ENCODE measurements around the gene MAPK4.
"Not testable (repeated sequence)": the region's sequence is repeated elsewhere in the genome, so short reads cannot be mapped to it uniquely, and the experiment has no call there.

Gene MAPK4

DNA sequence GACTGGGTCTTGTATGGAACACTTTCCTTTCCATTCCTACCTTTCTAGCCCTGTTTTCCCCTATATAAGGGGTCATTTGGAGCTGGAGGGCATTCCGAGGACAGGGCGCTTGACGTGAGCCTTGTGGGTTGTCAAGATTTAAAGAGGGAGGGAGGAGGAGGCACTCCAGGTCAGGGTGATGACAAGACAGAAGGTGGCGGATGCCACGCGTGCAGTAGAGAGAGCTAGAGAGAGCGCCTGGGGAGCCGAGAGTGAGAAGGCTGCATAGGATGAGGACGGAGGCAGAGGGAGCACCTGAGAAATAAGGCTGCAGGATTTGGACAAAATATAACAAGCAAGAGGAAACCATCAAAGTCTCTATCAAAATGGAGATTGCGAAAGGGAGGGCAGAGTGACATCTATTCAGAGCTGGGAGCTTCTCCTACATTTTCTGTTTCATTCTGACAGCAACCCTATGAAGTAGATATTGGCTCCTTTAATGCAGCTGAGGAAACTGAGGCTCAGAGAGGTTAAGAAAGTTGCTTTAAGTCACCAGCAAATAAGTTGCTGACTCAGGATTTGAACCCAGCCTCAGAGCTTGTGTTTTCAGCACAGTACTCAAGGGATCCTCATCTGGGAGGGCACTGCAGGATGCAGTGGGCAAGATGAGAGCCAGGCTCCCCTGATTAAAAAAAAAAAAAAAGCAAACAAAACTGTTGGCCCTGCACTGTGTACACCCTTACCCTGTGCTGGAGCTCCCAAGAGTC is 135.7 kb downstream of the MAPK4 start:
- DNase-seq, result no peak

DNA sequence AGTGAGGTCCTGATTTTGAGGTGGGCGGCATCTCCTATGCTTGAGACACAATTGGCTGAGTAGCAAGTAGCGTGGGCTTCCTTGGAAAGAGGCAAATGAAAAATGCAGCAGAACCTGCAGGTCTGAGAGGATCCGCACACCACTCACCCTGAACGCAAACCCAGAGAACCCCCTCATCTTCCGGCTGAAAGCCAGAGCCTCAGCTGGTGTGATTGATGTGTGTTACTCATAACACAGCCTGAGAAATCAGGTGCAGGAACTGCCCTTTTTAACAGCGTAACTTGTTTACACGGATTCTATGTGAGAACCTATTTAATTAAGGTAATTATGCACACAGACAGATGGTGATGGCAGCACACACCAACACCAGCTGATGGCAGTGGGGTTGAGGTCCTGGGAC is 136.5 kb downstream of the MAPK4 start:
- no peak for DNase-seq

DNA sequence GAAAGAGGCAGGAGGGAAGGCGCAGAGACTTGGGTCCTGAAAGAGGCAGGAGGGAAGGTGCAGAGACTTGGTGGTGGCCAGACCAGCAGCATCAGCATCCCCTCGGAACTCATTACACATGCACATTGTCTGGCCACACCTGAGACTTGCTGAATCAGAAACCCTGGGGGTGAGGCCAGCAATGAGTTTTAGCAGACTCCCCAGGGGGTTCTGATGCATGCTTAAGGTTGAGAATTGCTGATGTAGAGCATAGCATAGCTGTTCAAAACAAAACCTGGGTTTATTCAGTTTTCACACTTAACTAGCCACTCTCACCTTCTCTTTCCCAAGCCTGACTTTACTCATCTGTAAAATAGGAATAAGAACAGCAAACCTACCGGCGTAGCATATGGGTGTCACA is 137.0 kb downstream of the MAPK4 start:
- no peak for DNase-seq

DNA sequence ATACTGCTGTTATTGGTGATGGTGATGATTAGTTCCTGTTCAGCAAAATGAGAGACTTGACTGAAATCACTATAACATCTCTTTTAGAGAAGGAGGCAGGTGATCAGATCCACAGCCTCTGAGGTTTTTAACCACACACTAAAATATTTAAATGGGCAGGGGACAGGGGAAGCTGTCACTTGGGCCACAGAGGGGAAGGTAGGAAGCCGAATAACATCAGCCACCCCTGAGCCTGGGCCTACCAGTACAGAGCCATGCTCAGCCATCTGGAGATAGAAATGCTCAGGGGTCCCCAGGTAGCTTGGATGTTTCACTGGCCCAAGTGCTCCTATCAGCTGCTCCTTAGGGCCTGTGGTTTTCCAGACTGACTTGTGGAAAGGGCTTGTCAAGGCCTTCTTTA is 137.6 kb downstream of the MAPK4 start:
- no peak for DNase-seq

DNA sequence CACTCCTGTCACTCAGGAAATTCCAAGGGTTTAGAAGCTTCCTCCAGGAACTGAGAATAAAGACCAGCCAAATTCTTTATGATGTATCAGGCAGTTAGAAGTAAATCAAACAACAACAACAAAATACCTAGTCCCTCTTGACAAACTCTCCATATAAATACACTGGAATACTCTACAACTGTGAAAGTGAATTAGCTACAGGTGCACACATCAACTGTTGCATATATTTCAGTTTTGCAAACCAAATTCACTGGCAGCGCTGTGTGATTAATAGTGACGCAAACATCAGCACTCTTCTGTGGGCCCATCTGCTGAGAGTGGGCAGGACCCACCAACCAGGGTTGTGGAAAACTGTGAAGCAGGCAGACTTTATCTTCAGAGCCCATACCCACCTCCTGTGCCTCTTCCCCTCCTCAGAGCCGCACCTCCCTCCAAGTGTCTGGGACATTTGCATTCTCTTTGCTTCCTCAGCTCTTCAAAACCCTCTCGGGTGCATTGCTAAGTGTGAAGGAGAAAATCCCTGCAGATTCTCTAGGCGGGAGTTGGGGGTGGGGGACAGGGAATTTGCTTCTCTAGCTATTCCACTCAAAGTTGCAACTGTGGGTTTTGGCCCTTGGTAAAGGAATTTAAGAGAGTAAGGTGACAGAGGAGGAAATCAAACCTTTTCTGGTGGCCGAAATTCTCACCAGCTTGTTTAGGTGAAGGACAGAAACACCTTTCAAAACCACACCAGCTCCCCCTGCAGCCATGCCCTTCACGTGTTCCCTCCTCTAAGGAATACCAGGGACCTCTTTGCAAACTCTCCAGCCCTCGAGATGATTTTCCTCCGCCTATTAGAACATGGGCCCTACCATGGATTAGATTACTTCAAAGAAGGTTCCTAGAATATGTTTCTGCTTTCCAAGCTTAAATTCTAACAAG is 140.6 kb downstream of the MAPK4 start:
- DNase-seq, result no peak

DNA sequence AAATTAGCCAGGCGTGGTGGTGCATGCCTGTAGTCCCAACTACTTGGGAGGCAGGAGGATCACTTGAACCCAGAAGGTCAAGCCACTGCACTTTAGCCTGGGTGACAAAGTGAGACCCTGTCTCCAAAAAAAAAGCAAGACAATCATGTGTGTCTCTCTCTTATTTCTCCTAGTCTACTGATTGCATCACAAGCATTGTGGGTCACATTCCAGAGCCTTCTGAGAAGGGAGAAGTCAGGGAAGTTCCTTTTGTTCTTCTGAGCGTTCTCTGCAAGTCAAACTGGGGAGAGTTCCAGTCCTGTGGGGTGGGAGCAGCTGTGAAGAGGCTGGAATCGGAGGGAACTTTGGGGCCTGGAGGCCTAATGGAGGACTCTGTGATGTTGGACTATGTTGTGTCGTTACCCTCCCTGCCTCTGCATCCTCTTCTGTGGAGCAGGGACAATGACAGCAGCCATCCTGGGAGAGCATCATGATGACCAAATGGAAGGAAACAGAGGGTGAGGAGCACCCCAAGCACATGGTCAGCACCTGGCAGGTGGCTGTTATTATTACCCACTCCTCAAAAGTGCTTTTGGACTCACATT is 144.6 kb downstream of the MAPK4 start:
- no peak for DNase-seq

DNA sequence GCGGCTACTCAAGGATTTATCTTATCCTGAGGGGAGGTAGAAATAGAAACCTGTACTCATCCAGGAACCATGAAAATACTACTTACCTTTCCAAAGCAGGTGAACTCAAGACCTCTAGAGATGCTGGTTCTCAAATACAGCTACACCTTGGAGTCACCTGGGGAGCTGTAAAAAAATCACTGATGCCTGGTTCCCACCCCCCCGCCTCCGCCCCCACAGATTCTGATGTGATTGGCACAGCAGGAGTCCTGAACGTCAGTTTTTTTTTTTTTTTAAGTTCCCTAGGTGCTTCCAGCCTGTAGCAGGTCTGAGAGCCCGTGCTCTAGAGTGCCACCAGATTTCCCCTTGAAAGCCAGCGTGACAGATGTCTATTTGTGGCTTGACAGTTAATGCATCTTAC is 146.3 kb downstream of the MAPK4 start:
- DNase-seq, result no peak

DNA sequence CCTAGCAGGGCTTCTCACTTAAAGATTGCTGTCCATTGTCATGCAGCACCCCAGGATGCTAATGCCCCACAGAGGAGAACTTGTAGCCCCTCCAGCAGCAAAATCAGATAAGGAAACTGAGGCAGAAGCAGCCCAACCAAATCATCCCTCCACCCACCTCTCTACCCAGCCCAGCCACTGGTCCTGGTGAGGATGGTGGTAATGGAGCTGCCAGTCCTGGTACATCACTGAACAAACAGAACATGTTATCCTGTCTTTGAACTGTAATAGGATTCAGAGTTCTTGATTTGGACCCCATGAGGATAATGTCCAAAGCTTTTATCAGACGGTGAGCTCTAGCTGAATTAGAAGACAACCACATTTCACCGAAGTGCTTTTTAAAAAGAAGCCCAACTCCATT is 146.8 kb downstream of the MAPK4 start:
- DNase-seq, result no peak

DNA sequence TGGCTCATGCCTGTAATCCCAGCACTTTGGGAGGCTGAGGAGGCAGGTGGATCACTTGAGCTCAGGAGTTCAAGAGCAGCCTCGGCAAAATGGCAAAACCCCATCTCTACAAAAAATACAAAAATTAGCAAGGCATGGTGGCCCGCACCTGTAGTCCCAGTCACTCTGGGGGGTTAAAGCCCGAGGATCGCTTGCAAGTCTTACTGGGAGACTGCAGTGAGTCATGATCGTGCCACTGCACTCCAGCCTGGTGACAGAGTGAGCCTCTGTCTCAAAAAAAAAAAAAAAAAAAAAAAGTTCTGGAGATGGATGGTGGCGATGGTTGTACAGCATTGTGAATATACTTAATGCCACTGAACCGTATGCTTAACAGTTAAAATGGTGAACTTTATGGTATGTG is 147.4 kb downstream of the MAPK4 start:
- DNase-seq, result not testable (repeated sequence)

DNA sequence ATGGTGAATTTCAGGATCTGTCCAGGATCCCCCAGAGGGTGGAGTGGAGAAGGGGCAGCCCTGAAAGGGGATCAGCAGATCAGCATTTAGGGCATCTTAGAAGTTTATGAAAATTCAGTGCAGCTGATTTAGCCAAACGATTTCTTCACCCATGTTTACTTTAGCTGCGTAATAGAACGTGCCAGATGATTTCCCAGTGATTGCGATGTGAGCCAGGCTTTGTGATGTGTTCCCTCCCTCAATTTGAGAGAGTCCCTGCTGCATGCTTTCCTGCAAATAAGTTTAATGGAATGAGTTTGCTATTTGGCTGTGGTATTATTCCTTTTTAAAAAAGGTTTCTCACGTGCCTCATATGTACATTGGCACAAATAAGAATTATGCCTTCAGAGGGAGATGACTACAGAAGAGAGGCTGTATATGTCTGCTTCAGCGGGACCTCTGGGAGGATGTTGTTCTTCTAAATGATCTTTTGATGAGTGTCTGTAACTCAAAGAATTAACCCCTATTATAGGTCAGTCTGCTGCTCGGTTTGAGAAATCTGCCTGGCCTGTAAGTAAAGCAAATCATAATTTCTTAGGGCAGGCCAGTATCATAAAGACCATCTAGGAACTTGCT is 148.1 kb downstream of the MAPK4 start:
- no peak for DNase-seq

DNA sequence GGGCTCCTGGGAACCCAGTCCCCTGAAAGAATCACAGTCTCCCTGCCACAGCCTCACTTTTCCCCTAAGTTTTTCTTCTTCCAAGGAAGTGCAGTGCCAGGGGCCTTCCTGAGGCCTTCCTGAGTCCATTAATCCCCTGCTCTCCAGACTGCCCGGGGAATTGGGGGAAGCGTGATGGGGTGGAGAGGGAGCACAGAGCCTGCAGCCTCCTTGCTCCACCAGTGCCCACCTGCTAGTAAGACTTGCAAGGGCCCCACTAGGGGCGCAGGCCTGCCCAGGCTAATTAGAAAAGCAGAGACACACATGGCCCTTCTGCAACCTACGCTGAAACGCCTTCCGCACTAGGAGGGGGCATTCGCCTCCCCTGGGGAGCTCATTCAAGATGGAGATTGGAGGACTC is 149.3 kb downstream of the MAPK4 start:
- no peak for DNase-seq

DNA sequence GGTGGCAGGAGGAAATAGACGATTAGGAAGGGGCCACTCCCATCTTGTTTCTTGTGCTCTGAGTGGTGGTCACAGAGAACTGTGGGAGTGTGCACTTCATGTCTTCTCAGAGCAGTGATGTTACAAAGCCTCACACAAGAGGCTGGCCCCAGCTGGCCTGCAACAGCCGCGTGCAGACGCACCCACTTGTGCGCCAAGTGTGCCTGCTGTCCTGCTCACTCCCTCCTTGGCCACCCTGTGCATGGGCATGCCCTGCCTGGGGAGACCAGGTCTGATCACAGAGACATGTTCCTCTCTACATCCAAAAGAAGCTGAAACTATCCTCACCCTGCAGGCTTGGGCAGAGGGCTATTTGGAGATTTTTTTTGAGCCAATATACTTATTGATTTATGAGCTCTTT is 151.5 kb downstream of the MAPK4 start:
- DNase-seq, result no peak

DNA sequence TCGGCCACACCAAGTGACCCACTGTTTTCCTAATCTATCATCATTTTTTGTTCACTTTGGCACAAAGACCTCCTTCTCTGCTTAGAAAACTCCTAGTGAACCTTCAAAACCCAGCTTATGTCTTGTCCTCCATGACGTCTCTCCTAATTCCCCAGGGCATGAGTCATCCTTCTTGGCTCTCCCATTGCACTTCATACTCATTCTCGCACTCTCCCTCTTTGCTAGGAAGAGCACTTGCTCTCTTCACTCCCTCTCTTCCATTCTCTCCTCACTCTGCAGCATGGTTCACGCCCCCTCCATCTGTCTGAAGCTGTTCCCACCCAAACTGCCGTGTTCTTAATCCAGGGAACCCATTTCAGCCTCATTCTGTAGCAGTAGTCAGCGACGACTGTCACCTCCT is 156.0 kb downstream of the MAPK4 start:
- no peak for DNase-seq

DNA sequence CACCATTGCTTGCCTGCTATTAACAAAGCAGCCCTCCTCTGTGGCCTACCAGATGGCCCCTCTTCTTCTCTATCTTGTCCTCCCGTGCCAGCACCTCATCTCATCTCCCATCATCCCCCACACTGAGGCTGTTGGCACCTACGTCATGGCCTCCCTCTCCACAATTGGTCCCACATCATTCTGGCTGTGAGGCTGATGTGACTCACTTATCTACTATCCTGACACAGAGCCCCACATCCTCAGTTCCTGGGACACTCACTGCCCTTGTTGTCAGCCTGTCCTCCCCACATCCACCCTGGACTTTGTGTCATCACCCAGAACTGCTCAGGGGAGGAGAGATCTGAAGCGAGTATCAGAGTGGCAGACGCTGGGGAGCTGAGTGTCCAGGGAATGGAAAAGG is 157.0 kb downstream of the MAPK4 start:
- no peak for DNase-seq

DNA sequence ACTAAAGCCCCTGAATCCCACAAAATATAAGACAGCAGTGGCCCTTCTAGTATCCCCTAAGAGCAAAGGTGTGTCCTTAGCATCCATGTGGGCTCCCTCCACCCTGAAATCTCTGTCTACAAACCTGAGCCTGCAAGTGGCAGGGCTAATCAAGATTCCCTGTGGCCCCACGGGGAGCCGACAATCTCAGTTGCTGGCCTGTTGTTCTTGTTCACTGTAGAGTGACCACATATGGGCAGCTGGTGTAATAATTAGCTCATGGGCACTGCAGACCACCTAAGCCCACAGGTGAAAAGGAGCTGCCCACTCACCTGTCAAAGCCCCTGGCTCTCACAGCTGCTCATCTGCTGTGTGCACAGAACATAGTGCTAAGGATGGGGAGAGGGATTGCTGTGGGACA is 157.7 kb downstream of the MAPK4 start:
- DNase-seq, result no peak

DNA sequence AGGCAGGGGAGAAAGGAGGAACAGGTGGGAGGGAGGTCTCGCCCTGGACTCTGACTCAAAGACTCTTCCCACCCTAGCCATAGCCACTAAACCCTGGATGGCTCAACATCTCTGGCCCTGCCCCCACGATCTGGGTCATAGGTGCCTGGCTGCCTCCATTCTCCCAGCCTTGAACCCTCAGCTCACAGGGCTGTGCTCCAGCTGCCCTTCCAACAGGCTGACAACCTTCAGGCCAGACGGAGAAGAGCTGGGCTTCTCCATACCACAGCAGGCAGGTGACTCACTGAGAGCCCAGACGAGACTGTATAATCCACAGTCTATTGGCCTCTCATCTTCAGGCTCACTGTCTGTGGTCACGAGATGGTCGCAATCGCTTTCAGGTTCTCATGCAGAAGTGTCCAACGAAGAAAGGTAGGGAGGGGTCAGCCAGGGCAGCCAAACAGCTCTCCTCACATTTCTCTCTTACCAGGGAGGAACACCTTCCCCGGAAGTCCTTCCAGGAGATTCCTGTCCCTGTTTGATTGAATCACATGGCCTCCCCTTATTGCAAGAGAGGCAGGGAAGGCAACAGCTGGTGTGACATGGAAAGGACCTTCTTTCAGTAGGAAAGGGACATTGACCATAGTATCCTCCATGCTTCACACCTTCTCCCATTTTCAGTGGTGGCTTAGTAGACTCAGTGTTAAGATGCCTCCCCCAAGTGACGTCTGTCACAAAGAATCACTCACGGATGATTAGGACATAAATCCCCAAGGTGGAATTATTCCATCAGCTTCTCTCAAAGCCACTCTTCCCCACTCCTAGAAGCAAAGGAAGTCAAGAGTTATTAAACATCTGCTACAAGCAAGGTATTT is 159.8 kb downstream of the MAPK4 start:
- DNase-seq, result no peak

DNA sequence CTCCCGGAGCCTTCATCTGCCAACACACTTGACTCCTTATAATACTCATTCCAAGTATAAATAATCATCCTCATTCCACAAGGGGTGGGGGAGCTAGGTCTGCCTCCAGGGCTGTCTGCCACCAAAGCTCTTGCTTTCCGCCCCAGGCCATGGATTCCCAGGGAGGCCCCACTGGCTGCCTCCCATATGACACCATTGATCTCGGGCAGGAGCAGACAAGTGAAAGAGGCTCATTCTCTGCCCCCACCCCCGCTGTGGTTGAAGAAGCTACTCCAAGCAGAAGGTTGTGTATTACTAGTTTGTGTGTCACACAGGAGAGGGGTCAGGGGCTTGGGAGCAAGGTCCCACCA is 160.4 kb downstream of the MAPK4 start:
- DNase-seq, result no peak

DNA sequence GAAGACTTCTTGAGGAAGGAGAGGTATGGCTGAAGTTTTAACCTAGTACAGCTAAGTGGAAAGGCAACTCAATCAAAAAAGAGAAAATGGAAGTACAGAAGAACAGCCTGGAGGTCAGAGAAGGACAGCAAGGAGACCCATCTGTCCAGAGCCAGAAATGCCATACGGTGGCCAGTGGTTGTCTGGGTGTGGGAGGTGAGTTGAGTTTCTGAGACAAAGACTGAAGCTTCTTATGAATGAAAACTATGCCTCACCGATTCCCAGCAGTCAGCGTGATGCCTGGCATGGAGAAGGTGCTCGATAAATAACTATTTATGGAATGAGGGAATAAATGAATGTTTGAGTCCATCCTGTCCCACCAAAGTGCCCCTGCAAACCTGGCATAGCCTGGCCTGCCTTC is 161.1 kb downstream of the MAPK4 start:
- DNase-seq, result no peak

DNA sequence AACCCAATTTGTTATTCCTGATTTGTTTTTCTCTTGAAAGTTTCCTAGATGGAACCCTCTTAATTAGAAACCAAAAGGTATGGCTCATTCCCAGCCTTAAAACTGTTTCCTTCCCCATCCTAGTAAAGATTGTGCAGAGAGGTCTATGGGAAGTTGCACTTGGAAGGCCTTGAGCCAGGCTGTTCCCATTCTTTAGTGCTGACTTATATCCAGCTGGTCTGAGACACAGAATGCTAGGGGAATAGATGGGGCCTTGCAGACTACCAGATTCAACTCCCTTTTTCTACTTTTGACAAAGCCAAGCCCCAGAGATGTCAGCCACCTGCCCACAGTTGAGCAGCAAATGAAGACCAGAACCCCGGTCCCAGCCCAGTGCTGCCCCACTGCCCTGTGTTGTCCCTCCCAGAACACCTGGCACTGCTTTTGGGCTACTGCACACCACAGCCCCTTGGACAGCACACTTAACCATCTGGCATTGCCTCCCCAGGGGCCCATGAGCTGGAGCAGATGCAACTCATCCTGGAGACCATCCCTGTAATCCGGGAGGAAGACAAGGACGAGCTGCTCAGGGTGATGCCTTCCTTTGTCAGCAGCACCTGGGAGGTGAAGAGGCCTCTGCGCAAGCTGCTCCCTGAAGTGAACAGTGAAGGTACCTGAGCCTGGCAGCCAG is 161.7 kb downstream of the MAPK4 start:
- no peak for DNase-seq

DNA sequence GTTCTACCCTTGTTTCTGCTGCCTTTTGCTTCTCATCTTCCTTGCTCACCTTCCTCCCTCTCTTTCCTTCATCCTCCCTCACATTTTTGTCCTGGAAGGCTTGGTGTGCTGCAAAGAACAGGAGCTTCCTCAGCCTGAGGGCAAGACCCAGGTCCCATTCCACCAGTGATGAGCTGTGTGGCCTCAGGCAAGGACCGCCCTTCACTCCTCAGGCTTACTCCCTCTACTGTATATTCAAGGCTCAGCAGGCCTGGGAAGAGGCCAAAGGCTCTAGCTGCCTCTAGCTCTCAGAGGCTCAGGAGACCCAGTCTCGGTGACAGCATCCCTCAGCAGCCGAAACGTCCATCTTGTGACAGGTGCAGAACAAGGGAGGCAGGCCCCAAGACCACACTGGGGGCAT is 162.4 kb downstream of the MAPK4 start:
- no peak for DNase-seq

DNA sequence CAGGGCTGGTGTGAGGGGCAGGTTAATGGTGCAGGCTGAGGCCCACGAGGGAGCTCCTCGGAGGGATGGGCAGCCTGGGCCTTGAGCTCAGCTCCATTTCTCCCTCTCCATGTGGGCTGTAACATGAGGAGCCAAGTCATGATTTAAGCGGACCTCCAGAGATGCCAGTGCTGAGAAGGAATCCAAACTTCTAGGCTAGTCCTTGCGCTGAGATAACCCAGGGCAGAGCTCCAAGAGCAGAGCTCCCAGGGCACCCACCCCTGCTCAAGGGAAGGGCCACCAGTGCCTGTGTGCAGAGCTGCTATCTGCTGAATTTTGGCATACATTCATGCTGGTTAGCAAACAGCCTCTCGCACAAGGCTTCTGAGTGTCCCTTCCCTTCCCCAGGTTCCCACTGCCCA is 164.9 kb downstream of the MAPK4 start:
- no peak for DNase-seq

DNA sequence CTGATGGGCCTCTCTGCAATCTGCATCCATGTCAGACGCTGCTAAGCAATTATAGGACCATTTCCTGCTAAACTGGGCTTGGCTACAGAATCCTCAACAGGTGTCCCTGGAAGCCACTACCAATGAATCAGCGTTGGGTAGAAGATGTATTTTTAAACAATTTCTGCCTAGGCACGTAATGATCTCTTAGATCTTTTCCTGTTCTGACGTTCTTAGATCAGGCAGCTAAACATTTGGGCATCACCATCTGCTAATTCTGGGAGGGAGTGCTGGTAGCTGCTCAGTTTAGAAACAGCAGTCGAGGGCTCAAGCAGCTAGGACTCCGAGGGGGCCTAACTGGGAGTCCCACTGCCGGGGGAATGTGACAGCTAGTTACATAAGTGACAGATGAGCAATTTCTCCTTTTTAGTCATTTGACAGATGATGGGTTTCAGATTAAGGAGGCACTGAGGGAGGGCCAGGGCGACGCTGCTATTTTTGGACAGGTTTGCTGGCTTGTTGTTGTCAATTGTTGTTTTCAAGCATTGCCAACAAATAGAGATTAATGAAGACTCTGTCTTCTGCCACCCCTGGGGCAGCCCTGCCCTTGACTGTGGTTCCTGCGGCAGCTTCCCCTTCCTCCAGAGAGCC is 167.2 kb downstream of the MAPK4 start:
- no peak for DNase-seq

Data from hematopoietic multipotent progenitor cell treated with erythropoietin and hydrocortisone succinate and interleukin-3 and kit ligand, for 4 days (in vitro differentiated cells).